WTC11 (cell line): ENCODE data around the gene GRIK2. TPM values are rescaled to one million over a fixed set of nuclear protein-coding genes. Genes with fewer than 3 reads are reported as not detected.

ENCODE experiments used
- ATAC-seq: fragments of 200-7000 bp; cut with Tn5 transposase; 2 replicates; pipeline ENCODE4 v1.10.0; 2021; ENCODE audit warnings: mild to moderate bottlenecking, moderate library complexity
- CTCF ChIA-PET: fragments of 300-600 bp; sonication (Branson Sonifier 250); formaldehyde crosslinking; loops from one replicate; lab custom pipeline; 2021; ENCODE audit warnings: antibody characterized with exemption; lab: Charles Lee
- POLR2A ChIA-PET: fragments of 350-600 bp; sonication (Branson Sonifier 250); formaldehyde crosslinking; loops from one replicate; lab custom pipeline; 2021; ENCODE audit warnings: antibody characterized with exemption; lab: Charles Lee
- DNase-seq: peaks from one replicate; pipeline ENCODE4 v3.0.0; 2021; ENCODE audit warnings: low spot score
- H3K27ac Mint-ChIP-seq: 2 replicates; pipeline ENCODE4 v1.8.0; 2021; ENCODE audit warnings: mixed read lengths
- H3K27me3 Mint-ChIP-seq: 2 replicates; pipeline ENCODE4 v1.8.0; 2021; ENCODE audit warnings: low read depth, mild to moderate bottlenecking, moderate library complexity, mixed read lengths
- H3K36me3 Mint-ChIP-seq: 2 replicates; pipeline ENCODE4 v1.8.0; 2021; ENCODE audit warnings: mixed read lengths
- H3K4me1 Mint-ChIP-seq: 2 replicates; pipeline ENCODE4 v1.8.0; 2022; ENCODE audit warnings: mixed read lengths
- H3K4me3 Mint-ChIP-seq: 2 replicates; pipeline ENCODE4 v1.8.0; 2021; ENCODE audit warnings: mild to moderate bottlenecking, moderate library complexity, mixed read lengths
- H3K9me3 Mint-ChIP-seq: 2 replicates; pipeline ENCODE4 v1.8.0; 2021; ENCODE audit warnings: mixed read lengths
- CBFB ChIP-seq: sonication (generic); formaldehyde crosslinking; IDR thresholded peaks from 2 replicates; pipeline ENCODE4 v1.8.1; 2022; ENCODE audit warnings: mild to moderate bottlenecking, low read depth, missing genetic modification reagents
- ELF4 ChIP-seq: sonication (generic); formaldehyde crosslinking; IDR thresholded peaks from 2 replicates; pipeline ENCODE4 v1.8.1; 2022; ENCODE audit warnings: low read depth, mild to moderate bottlenecking, moderate library complexity, missing genetic modification reagents
- GABPB1 ChIP-seq: sonication (generic); formaldehyde crosslinking; IDR thresholded peaks from 2 replicates; pipeline ENCODE4 v1.8.1; 2023; ENCODE audit warnings: mild to moderate bottlenecking, missing genetic modification reagents
- GTF2I ChIP-seq: fragments of 250-450 bp; sonication (Bioruptor Pico); conservative IDR thresholded peaks from 2 replicates; pipeline ENCODE4 v1.4.0; 2021; ENCODE audit warnings: mild to moderate bottlenecking
- MXD4 ChIP-seq: fragments of 250-450 bp; sonication (Bioruptor Pico); IDR thresholded peaks from 2 replicates; pipeline ENCODE4 v1.8.0; 2021; ENCODE audit warnings: mild to moderate bottlenecking, moderate library complexity, borderline replicate concordance
- NFE2L1 ChIP-seq: sonication (generic); formaldehyde crosslinking; IDR thresholded peaks from 2 replicates; pipeline ENCODE4 v1.8.1; 2023; ENCODE audit warnings: missing genetic modification reagents
- SOX15 ChIP-seq: fragments of 250-450 bp; sonication (Bioruptor Pico); IDR thresholded peaks from 2 replicates; pipeline ENCODE4 v1.9.0; 2021; ENCODE audit warnings: mild to moderate bottlenecking
- SP1 ChIP-seq: sonication (generic); formaldehyde crosslinking; conservative IDR thresholded peaks from 2 replicates; pipeline ENCODE4 v1.8.1; 2022; ENCODE audit warnings: missing genetic modification reagents
- TCF7 ChIP-seq: sonication (generic); formaldehyde crosslinking; IDR thresholded peaks from 2 replicates; pipeline ENCODE4 v1.8.0; 2022; ENCODE audit warnings: mild to moderate bottlenecking, low read depth, missing genetic modification reagents, moderate library complexity
- TEAD4 ChIP-seq: sonication (generic); formaldehyde crosslinking; IDR thresholded peaks from 2 replicates; pipeline ENCODE4 v1.8.0; 2022; ENCODE audit warnings: mild to moderate bottlenecking, missing genetic modification reagents
- ZNF121 ChIP-seq: sonication (generic); formaldehyde crosslinking; IDR thresholded peaks from 2 replicates; pipeline ENCODE4 v1.8.0; 2023; ENCODE audit warnings: missing genetic modification reagents
- total RNA-seq: library from RNA; stranded (reverse); gene quantifications from 3 replicates; pipeline ENCODE4 v1.2.3, GENCODE V29; 2021
- TF ChIP-seq, protein P1 (sequence below): fragments of 250-450 bp; sonication (Bioruptor Pico); IDR thresholded peaks from 2 replicates; pipeline ENCODE4 v1.8.0; 2021; ENCODE audit warnings: mild to moderate bottlenecking
- TF ChIP-seq, protein P2 (sequence below): sonication (generic); formaldehyde crosslinking; IDR thresholded peaks from 2 replicates; pipeline ENCODE4 v1.8.0; 2022; ENCODE audit warnings: mild to moderate bottlenecking, missing genetic modification reagents
- TF ChIP-seq, protein P3 (sequence below): sonication (generic); formaldehyde crosslinking; IDR thresholded peaks from 2 replicates; pipeline ENCODE4 v1.8.1; 2023; ENCODE audit warnings: mild to moderate bottlenecking, missing genetic modification reagents, moderate library complexity
- TF ChIP-seq, protein P4 (sequence below): sonication (generic); formaldehyde crosslinking; IDR thresholded peaks from 2 replicates; pipeline ENCODE4 v1.8.1; 2022; ENCODE audit warnings: mild to moderate bottlenecking, moderate library complexity, missing genetic modification reagents
- TF ChIP-seq, protein P5 (sequence below): sonication (generic); formaldehyde crosslinking; IDR thresholded peaks from 2 replicates; pipeline ENCODE4 v1.8.1; 2023; ENCODE audit warnings: mild to moderate bottlenecking, missing genetic modification reagents
- TF ChIP-seq, protein P6 (sequence below): sonication (generic); formaldehyde crosslinking; IDR thresholded peaks from 2 replicates; pipeline ENCODE4 v1.8.1; 2023; ENCODE audit warnings: mild to moderate bottlenecking, moderate library complexity, missing genetic modification reagents
- TF ChIP-seq, protein P7 (sequence below): sonication (generic); formaldehyde crosslinking; IDR thresholded peaks from 2 replicates; pipeline ENCODE4 v1.8.0; 2022; ENCODE audit warnings: mild to moderate bottlenecking, missing genetic modification reagents
- TF ChIP-seq, protein P8 (sequence below): sonication (generic); formaldehyde crosslinking; IDR thresholded peaks from 2 replicates; pipeline ENCODE4 v1.8.1; 2023; ENCODE audit warnings: mild to moderate bottlenecking, missing genetic modification reagents, moderate library complexity
- TF ChIP-seq, protein P9 (sequence below): fragments of 250-450 bp; sonication (Bioruptor Pico); conservative IDR thresholded peaks from 2 replicates; pipeline ENCODE4 v1.9.0; 2021; ENCODE audit warnings: mild to moderate bottlenecking

The GRIK2 gene
- total RNA-seq, 1 experiment from 2014 or later: 2.7 TPM

DNA sequence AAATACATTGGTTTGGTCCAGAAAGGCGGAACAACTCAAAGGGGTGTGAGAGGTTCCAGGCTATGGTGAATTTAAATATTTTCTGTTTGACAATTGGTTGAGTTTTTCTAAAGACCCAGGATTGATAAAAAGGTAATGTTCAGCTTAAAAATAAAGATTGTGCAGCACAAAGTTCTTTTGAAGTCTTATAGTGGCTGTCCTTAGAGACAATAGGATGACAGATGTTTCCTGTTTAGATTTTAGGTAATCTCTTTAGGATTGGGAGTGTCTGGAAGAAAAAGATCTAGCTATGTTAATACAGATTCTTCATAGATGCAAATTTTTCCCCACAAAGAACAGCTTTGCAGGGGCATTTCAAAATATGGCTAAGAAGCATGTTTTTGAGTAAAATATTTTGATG lies 119.7 kb downstream of the GRIK2 start:
- H3K4me3 Mint-ChIP-seq: no peak overlapping the region
- TF ChIP-seq, protein P1, sequence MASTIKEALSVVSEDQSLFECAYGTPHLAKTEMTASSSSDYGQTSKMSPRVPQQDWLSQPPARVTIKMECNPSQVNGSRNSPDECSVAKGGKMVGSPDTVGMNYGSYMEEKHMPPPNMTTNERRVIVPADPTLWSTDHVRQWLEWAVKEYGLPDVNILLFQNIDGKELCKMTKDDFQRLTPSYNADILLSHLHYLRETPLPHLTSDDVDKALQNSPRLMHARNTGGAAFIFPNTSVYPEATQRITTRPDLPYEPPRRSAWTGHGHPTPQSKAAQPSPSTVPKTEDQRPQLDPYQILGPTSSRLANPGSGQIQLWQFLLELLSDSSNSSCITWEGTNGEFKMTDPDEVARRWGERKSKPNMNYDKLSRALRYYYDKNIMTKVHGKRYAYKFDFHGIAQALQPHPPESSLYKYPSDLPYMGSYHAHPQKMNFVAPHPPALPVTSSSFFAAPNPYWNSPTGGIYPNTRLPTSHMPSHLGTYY: no peak
- no peak for TF ChIP-seq ELF4 (CRISPR knock-in tag)
- TF ChIP-seq ZNF121 (CRISPR knock-in tag): no peak
- no peak for TF ChIP-seq NFE2L1 (CRISPR knock-in tag)
- TF ChIP-seq, protein P2, sequence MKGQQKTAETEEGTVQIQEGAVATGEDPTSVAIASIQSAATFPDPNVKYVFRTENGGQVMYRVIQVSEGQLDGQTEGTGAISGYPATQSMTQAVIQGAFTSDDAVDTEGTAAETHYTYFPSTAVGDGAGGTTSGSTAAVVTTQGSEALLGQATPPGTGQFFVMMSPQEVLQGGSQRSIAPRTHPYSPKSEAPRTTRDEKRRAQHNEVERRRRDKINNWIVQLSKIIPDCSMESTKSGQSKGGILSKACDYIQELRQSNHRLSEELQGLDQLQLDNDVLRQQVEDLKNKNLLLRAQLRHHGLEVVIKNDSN: no peak
- no peak for TF ChIP-seq TCF7 (CRISPR knock-in tag)
- TF ChIP-seq, protein P3, sequence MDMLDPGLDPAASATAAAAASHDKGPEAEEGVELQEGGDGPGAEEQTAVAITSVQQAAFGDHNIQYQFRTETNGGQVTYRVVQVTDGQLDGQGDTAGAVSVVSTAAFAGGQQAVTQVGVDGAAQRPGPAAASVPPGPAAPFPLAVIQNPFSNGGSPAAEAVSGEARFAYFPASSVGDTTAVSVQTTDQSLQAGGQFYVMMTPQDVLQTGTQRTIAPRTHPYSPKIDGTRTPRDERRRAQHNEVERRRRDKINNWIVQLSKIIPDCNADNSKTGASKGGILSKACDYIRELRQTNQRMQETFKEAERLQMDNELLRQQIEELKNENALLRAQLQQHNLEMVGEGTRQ (CRISPR knock-in tag): no peak
- TF ChIP-seq, protein P4, sequence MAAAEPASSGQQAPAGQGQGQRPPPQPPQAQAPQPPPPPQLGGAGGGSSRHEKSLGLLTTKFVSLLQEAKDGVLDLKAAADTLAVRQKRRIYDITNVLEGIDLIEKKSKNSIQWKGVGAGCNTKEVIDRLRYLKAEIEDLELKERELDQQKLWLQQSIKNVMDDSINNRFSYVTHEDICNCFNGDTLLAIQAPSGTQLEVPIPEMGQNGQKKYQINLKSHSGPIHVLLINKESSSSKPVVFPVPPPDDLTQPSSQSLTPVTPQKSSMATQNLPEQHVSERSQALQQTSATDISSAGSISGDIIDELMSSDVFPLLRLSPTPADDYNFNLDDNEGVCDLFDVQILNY: no peak
- TF ChIP-seq, protein P5, sequence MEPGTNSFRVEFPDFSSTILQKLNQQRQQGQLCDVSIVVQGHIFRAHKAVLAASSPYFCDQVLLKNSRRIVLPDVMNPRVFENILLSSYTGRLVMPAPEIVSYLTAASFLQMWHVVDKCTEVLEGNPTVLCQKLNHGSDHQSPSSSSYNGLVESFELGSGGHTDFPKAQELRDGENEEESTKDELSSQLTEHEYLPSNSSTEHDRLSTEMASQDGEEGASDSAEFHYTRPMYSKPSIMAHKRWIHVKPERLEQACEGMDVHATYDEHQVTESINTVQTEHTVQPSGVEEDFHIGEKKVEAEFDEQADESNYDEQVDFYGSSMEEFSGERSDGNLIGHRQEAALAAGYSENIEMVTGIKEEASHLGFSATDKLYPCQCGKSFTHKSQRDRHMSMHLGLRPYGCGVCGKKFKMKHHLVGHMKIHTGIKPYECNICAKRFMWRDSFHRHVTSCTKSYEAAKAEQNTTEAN (CRISPR knock-in tag): no peak
- no peak for TF ChIP-seq MXD4 (CRISPR knock-in tag)
- DNase-seq (no peak), ATAC-seq (no peak)
- no peaks in the 10 kb centered on the region for H3K9me3 Mint-ChIP-seq
- ChIA-PET CTCF (no interaction called here), POLR2A (no interaction called here)
- no peak overlapping the region for H3K27ac Mint-ChIP-seq
- H3K27me3 Mint-ChIP-seq: no peaks in the 10 kb centered on the region
- peaks cover 14% of the 10 kb centered on the region for H3K4me1 Mint-ChIP-seq
- no peaks in the 10 kb centered on the region for H3K36me3 Mint-ChIP-seq

DNA sequence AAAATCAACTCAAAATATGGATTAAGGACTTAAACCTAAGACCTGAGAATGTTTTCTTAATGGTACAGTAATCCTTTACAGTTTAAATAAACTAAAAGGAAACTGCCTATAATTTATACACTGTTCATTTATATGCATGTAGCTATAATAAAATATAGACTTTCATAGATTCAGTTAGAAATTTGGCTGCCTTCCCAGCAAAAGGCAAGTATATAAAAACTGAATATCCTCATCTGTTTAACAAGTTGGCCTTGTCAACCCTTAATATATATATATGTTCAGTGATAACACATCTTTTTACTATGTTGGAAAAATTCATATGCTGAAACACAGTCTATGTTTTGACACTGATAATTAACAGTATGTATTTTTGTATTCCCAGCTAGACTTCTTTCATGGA lies 123.1 kb downstream of the GRIK2 start:
- ChIA-PET POLR2A (no interaction called here), CTCF (no interaction called here)
- Mint-ChIP-seq H3K27me3 (no peaks in the 10 kb centered on the region), H3K9me3 (no peaks in the 10 kb centered on the region), H3K36me3 (no peaks in the 10 kb centered on the region), H3K4me1 (peaks cover 14% of the 10 kb centered on the region), H3K4me3 (no peak overlapping the region), H3K27ac (no peak overlapping the region)
- no peak for TF ChIP-seq GABPB1 (CRISPR knock-in tag)
- TF ChIP-seq SOX15: no peak
- TF ChIP-seq GTF2I: no peak
- TF ChIP-seq, protein P6, sequence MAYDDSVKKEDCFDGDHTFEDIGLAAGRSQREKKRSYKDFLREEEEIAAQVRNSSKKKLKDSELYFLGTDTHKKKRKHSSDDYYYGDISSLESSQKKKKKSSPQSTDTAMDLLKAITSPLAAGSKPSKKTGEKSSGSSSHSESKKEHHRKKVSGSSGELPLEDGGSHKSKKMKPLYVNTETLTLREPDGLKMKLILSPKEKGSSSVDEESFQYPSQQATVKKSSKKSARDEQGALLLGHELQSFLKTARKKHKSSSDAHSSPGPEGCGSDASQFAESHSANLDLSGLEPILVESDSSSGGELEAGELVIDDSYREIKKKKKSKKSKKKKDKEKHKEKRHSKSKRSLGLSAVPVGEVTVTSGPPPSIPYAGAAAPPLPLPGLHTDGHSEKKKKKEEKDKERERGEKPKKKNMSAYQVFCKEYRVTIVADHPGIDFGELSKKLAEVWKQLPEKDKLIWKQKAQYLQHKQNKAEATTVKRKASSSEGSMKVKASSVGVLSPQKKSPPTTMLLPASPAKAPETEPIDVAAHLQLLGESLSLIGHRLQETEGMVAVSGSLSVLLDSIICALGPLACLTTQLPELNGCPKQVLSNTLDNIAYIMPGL (CRISPR knock-in tag): no peak
- TF ChIP-seq, protein P7, sequence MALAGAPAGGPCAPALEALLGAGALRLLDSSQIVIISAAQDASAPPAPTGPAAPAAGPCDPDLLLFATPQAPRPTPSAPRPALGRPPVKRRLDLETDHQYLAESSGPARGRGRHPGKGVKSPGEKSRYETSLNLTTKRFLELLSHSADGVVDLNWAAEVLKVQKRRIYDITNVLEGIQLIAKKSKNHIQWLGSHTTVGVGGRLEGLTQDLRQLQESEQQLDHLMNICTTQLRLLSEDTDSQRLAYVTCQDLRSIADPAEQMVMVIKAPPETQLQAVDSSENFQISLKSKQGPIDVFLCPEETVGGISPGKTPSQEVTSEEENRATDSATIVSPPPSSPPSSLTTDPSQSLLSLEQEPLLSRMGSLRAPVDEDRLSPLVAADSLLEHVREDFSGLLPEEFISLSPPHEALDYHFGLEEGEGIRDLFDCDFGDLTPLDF (CRISPR knock-in tag): no peak
- TF ChIP-seq, protein P8, sequence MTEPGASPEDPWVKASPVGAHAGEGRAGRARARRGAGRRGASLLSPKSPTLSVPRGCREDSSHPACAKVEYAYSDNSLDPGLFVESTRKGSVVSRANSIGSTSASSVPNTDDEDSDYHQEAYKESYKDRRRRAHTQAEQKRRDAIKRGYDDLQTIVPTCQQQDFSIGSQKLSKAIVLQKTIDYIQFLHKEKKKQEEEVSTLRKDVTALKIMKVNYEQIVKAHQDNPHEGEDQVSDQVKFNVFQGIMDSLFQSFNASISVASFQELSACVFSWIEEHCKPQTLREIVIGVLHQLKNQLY (CRISPR knock-in tag): no peak
- TF ChIP-seq, protein P9, sequence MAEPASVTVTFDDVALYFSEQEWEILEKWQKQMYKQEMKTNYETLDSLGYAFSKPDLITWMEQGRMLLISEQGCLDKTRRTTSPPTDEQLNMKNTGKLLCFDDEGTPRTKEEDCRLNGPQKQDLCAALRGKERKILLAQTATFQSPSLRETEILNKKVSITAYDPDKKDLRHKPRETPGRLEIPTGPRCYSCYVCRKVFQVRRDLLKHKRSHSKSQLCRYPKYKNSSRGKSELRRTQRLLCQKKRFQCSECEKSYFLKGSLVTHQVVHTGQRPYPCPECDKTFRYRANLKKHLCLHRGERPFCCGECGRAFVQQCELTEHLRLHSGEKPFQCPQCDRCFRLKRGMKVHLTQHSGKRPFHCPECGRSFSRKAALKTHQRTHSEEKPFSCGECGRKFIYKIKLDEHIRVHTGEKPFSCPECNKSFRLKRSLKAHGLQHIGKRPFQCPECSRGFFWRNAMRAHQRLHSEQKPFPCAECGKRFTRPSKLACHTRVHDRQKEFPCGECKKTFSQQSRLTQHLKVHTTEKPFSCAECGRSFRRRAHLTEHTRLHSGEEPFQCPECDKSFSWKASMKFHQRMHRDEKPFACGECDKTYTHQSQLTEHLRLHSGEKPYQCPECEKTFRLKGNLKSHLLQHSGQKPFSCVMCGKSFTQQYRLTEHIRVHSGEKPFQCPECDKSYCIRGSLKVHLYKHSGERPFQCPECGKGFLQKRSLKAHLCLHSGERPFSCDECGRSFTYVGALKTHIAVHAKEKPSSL (CRISPR knock-in tag): no peak
- TF ChIP-seq CBFB: no peak
- no peak for TF ChIP-seq SP1 (CRISPR knock-in tag)
- TF ChIP-seq TEAD4 (CRISPR knock-in tag): no peak
- TF ChIP-seq, protein P5 (CRISPR knock-in tag): no peak
- no peak for DNase-seq
- no peak for ATAC-seq
